Upper lobe of right lung (tissue), 1 donor: ENCODE measurements around the gene CHRDL2. TPM values are rescaled to one million over a fixed set of nuclear protein-coding genes. Genes with fewer than 3 reads are reported as not detected.
"Not testable (repeated sequence)": the region's sequence is repeated elsewhere in the genome, so short reads cannot be mapped to it uniquely, and the experiment has no call there.

ENCODE experiments used
- ATAC-seq: fragments of 200-7000 bp; cut with Tn5 transposase; one replicate; pipeline ENCODE4 v1.9.1; 2020; ENCODE audit warnings: mild to moderate bottlenecking, moderate library complexity
- DNase-seq: peaks from one replicate; pipeline ENCODE4 v3.0.0-alpha.2; 2020
- H3K27ac ChIP-seq: fragments of 200-600 bp; one replicate; pipeline ENCODE4 v1.8.0; 2022
- H3K27me3 ChIP-seq: fragments of 200-600 bp; one replicate; pipeline ENCODE4 v1.8.0; 2022; ENCODE audit warnings: mild to moderate bottlenecking
- H3K36me3 ChIP-seq: fragments of 200-600 bp; one replicate; pipeline ENCODE4 v1.8.0; 2022
- H3K4me1 ChIP-seq: fragments of 200-600 bp; one replicate; pipeline ENCODE4 v1.8.0; 2022
- H3K4me3 ChIP-seq: fragments of 200-600 bp; one replicate; pipeline ENCODE4 v1.8.0; 2022; ENCODE audit warnings: mild to moderate bottlenecking
- H3K9me3 ChIP-seq: fragments of 200-600 bp; one replicate; pipeline ENCODE4 v1.8.0; 2022
- intact Hi-C: fragments of 100-400 bp; cut with DNase I; formaldehyde crosslinking; loops from one replicate; pipeline ENCODE4 v1.11.0; 2022
- total RNA-seq: library from RNA; stranded (reverse); fragmentation: NEBNext Ultra II Directional; extraction: Animal tissue kit (Norgen Biotek cat#: 25700); gene quantifications from one replicate; pipeline ENCODE4 v1.2.1, GENCODE V29; 2021
- TF ChIP-seq, protein P1 (sequence below): fragments of 200-600 bp; IDR thresholded peaks from one replicate; pipeline ENCODE4 v1.8.0; 2022; ENCODE audit warnings: antibody characterized with exemption
- donor health status: DM: no; HTN: yes; CAD: no; lungs with severe emphysema.

CHRDL2 gene
- total RNA-seq, 1 donor from 2014 or later = 1.6 TPM

- Histone ChIP-seq H3K9me3 (no peaks in the 10 kb centered on the region), H3K36me3 (no peaks in the 10 kb centered on the region), H3K4me1 (peaks cover 3% of the 10 kb centered on the region), H3K4me3 (no peak overlapping the region), H3K27me3 (no peaks in the 10 kb centered on the region), H3K27ac (no peak overlapping the region)
- ATAC-seq (no peak), DNase-seq (no peak)
- intact Hi-C loops = no loop called here
- TF ChIP-seq, protein P1, sequence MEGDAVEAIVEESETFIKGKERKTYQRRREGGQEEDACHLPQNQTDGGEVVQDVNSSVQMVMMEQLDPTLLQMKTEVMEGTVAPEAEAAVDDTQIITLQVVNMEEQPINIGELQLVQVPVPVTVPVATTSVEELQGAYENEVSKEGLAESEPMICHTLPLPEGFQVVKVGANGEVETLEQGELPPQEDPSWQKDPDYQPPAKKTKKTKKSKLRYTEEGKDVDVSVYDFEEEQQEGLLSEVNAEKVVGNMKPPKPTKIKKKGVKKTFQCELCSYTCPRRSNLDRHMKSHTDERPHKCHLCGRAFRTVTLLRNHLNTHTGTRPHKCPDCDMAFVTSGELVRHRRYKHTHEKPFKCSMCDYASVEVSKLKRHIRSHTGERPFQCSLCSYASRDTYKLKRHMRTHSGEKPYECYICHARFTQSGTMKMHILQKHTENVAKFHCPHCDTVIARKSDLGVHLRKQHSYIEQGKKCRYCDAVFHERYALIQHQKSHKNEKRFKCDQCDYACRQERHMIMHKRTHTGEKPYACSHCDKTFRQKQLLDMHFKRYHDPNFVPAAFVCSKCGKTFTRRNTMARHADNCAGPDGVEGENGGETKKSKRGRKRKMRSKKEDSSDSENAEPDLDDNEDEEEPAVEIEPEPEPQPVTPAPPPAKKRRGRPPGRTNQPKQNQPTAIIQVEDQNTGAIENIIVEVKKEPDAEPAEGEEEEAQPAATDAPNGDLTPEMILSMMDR = no peak
Observed at GRCh38 chr11:74670171-74670570, 61.1 kb downstream of the CHRDL2 start.

- no peak overlapping the region for H3K27ac ChIP-seq
- ATAC-seq = no peak
- TF ChIP-seq, protein P1 = no peak
- intact Hi-C loops = no loop called here
- DNase-seq = no peak
- H3K36me3 ChIP-seq = no peaks in the 10 kb centered on the region
- no peaks in the 10 kb centered on the region for H3K9me3 ChIP-seq
- H3K4me3 ChIP-seq = no peak overlapping the region
- no peaks in the 10 kb centered on the region for H3K27me3 ChIP-seq
- peaks cover 3% of the 10 kb centered on the region for H3K4me1 ChIP-seq
Observed at GRCh38 chr11:74669211-74670160, 61.7 kb downstream of the CHRDL2 start.

DNA sequence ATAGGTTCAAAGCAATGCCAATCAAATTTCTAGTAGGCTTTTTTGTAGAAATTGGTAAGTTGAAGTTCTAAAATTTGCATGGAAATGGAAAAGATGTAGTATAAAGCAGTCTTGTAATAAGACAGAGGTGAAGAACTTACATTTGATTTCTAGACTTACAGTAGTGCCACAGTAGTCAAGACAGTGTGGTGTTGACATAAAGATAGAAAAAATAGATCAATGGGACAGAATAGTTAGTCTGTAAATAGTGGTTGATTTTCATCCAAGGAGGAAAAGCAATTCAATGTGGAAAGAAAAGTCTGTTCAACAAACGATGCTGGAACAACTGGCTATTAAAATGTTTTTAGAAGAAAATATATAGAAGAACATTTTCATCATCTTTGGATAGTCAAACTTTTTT lies 67.9 kb downstream of the CHRDL2 start:
- ATAC-seq (no peak), DNase-seq (no peak)
- Histone ChIP-seq H3K36me3 (no peaks in the 10 kb centered on the region), H3K9me3 (no peaks in the 10 kb centered on the region), H3K27ac (no peak overlapping the region), H3K27me3 (no peaks in the 10 kb centered on the region), H3K4me3 (no peak overlapping the region), H3K4me1 (no peaks in the 10 kb centered on the region)
- TF ChIP-seq, protein P1 = no peak
- intact Hi-C loops = no loop called here

GRCh38 chr11:74662487-74663103 lies 68.6 kb downstream of the CHRDL2 start:
- no peak for DNase-seq
- H3K27me3 ChIP-seq = no peaks in the 10 kb centered on the region
- H3K4me1 ChIP-seq = no peaks in the 10 kb centered on the region
- no peak overlapping the region for H3K4me3 ChIP-seq
- intact Hi-C loops = no loop called here
- H3K36me3 ChIP-seq = no peaks in the 10 kb centered on the region
- ATAC-seq = no peak
- TF ChIP-seq, protein P1 = no peak
- no peaks in the 10 kb centered on the region for H3K9me3 ChIP-seq
- H3K27ac ChIP-seq = no peak overlapping the region

DNA sequence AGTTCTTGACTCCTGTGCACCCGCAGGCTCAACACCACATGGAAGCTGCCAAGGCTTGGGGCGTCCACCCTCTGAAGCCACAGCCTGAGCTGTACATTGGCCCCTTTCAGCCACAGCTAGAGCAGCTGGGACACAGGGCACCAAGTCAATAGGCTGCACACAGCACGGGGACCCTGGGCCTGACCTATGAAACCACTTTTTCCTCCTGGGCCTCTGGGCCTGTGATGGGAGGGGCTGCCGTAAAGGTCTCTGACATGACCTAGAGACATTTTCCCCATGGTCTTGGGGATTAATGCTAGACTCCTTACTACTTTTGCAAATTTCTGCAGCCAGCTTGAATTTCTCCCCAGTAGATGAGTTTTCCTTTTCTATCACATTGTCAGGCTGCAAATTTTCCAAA lies 72.1 kb downstream of the CHRDL2 start:
- intact Hi-C loops = not testable (repeated sequence)

DNA sequence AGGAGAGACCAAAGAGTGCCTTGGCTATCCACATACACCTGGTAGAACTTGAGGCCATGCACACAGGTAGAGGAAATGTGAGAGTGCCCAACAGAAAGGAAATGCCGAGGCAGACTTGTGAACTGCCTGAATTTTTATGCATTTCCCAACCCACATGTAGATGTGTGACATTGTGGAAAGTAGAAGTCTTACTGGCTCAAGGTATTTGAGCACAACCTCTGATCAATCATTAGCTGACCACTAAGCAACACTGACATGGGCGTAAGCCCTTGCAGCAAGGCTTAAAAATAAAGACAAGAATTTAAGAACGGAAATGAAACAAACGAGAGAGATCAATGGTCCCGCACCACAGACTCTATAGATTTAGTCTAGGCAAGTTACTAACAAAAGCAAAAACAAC lies 76.2 kb downstream of the CHRDL2 start:
- H3K4me1 ChIP-seq = no peaks in the 10 kb centered on the region
- intact Hi-C loops = no loop called here
- no peaks in the 10 kb centered on the region for H3K9me3 ChIP-seq
- no peak overlapping the region for H3K27ac ChIP-seq
- DNase-seq (no peak), ATAC-seq (no peak)
- no peaks in the 10 kb centered on the region for H3K36me3 ChIP-seq
- H3K4me3 ChIP-seq = no peak overlapping the region
- TF ChIP-seq, protein P1 = no peak
- no peaks in the 10 kb centered on the region for H3K27me3 ChIP-seq

More for the DNA sequence above, 72.1 kb downstream of the CHRDL2 start:
- H3K27me3 ChIP-seq, H3K27ac ChIP-seq, H3K36me3 ChIP-seq, H3K4me1 ChIP-seq, ATAC-seq, DNase-seq, H3K9me3 ChIP-seq, H3K4me3 ChIP-seq: not testable (repeated sequence)
